SK-N-SH (cell line): ENCODE measurements around the gene ANKRD13B. TPM values are rescaled to one million over a fixed set of nuclear protein-coding genes. Genes with fewer than 3 reads are reported as not detected.

Source experiments
- CTCF ChIA-PET: fragments of 300-600, 350-600 bp; formaldehyde crosslinking; extraction: SDS; loops from one replicate; lab custom pipeline; 2021; lab: Yijun Ruan, JAX
- POLR2A ChIA-PET: fragments of 350-600 bp; sonication (Branson Sonifier 250); formaldehyde crosslinking; extraction: SDS; loops from one replicate; lab custom pipeline; 2020; ENCODE audit warnings: antibody characterized with exemption, inconsistent platforms; lab: Yijun Ruan, JAX
- DNase-seq: peaks from one replicate; pipeline ENCODE4 v3.0.0; 2012
- H2AFZ ChIP-seq: fragments of 200-600 bp; sonication (generic); 2 replicates; pipeline ENCODE4 v1.8.1; 2016; ENCODE audit warnings: antibody characterized with exemption, mild to moderate bottlenecking, low read depth
- H3F3A ChIP-seq: fragments of 200-600 bp; sonication (generic); replicated peaks from 2 replicates; pipeline ENCODE3; 2016; ENCODE audit warnings: antibody characterized with exemption, mild to moderate bottlenecking; ENCODE audit not compliant: insufficient read depth
- H3K27ac ChIP-seq, 2 experiments: fragments of 200-500 bp in 1 of 2; fragments of 200-600 bp in 1 of 2; sonication (Bioruptor generic) in 1 of 2; sonication (generic), shearing (Covaris generic) in 1 of 2; 2 replicates each; pipeline versions ENCODE4 v1.5.1 to v1.6.1; 2014 to 2016; ENCODE audit warnings: low read depth in 2 of 2, inconsistent platforms in 1 of 2, low read length in 1 of 2, mild to moderate bottlenecking in 1 of 2, mixed read lengths in 1 of 2
- H3K27me3 ChIP-seq: fragments of 200-600 bp; sonication (generic), shearing (Covaris generic); 2 replicates; pipeline ENCODE4 v1.6.1; 2016; ENCODE audit warnings: mixed run types; ENCODE audit not compliant: insufficient read depth
- H3K36me3 ChIP-seq, 2 experiments: fragments of 200-500 bp in 1 of 2; fragments of 200-600 bp in 1 of 2; sonication (Bioruptor generic) in 1 of 2; sonication (generic) in 1 of 2; replicated peaks in 1 of 2; 2 replicates each; pipeline versions ENCODE3 to v1.5.1; 2014 to 2016; ENCODE audit warnings: low read length in 1 of 2, mild to moderate bottlenecking in 1 of 2; ENCODE audit not compliant: insufficient read depth in 2 of 2, control insufficient read depth in 1 of 2
- H3K4me1 ChIP-seq, 2 experiments: fragments of 200-500 bp in 1 of 2; fragments of 200-600 bp in 1 of 2; sonication (Bioruptor generic) in 1 of 2; sonication (generic), shearing (Covaris generic) in 1 of 2; 2 replicates each; pipeline versions ENCODE4 v1.5.1 to v1.6.1; 2014 to 2016; ENCODE audit warnings: low read depth in 1 of 2, low read length in 1 of 2, mixed run types in 1 of 2; ENCODE audit not compliant: insufficient read depth in 2 of 2, control insufficient read depth in 1 of 2
- H3K4me2 ChIP-seq: fragments of 200-600 bp; sonication (generic), shearing (Covaris generic); 2 replicates; pipeline ENCODE4 v1.6.1; 2017; ENCODE audit warnings: mixed run types
- H3K4me3 ChIP-seq, 2 experiments: fragments of 200-500 bp in 1 of 2; fragments of 200-600 bp in 1 of 2; sonication (Bioruptor generic) in 1 of 2; sonication (generic), shearing (Covaris generic) in 1 of 2; 2 replicates each; pipeline versions ENCODE4 v1.5.1 to v1.8.1; 2014 to 2016; ENCODE audit warnings: low read depth in 2 of 2, inconsistent platforms in 1 of 2, low read length in 1 of 2, mild to moderate bottlenecking in 1 of 2, mixed read lengths in 1 of 2, moderate library complexity in 1 of 2
- H3K79me2 ChIP-seq: fragments of 200-600 bp; sonication (generic); 2 replicates; pipeline ENCODE4 v1.8.1; 2017; ENCODE audit warnings: mild to moderate bottlenecking; ENCODE audit not compliant: insufficient read depth
- H3K9ac ChIP-seq: fragments of 200-600 bp; sonication (generic); 2 replicates; pipeline ENCODE4 v1.6.1; 2017; ENCODE audit warnings: mixed run types
- H3K9me2 ChIP-seq: fragments of 200-600 bp; sonication (generic); 2 replicates; pipeline ENCODE4 v1.6.1; 2017; ENCODE audit warnings: mixed run types
- H3K9me3 ChIP-seq: fragments of 200-600 bp; sonication (generic); 2 replicates; pipeline ENCODE4 v1.6.1; 2017; ENCODE audit warnings: mixed run types, mild to moderate bottlenecking, moderate library complexity
- H4K20me1 ChIP-seq: fragments of 200-600 bp; sonication (generic); 2 replicates; pipeline ENCODE4 v1.6.1; 2017; ENCODE audit warnings: mild to moderate bottlenecking, mixed run types; ENCODE audit not compliant: insufficient read depth
- CTCF ChIP-seq: fragments of 200-600 bp; sonication (generic); IDR thresholded peaks from 2 replicates; pipeline ENCODE4 v1.6.1; 2017; ENCODE audit warnings: antibody characterized with exemption, mild to moderate bottlenecking, moderate library complexity
- ELF1 ChIP-seq: IDR thresholded peaks from 2 replicates; pipeline ENCODE4 v1.4.0; 2012
- FOSL2 ChIP-seq: IDR thresholded peaks from 2 replicates; pipeline ENCODE4 v1.4.0; 2012; ENCODE audit warnings: low read depth, mild to moderate bottlenecking, moderate library complexity, borderline replicate concordance
- FOXM1 ChIP-seq: IDR thresholded peaks from 2 replicates; pipeline ENCODE4 v1.4.0; 2012; ENCODE audit warnings: low read depth, mild to moderate bottlenecking
- GABPA ChIP-seq: IDR thresholded peaks from 2 replicates; pipeline ENCODE4 v1.4.0; 2012; ENCODE audit warnings: low read depth, mild to moderate bottlenecking
- MAX ChIP-seq: IDR thresholded peaks from 2 replicates; pipeline ENCODE4 v1.4.0; 2012; ENCODE audit warnings: low read depth
- MEF2A ChIP-seq: IDR thresholded peaks from 2 replicates; pipeline ENCODE4 v1.4.0; 2012; ENCODE audit warnings: low read depth, borderline replicate concordance
- NFIC ChIP-seq: IDR thresholded peaks from 2 replicates; pipeline ENCODE4 v1.4.0; 2012; ENCODE audit warnings: borderline replicate concordance
- POLR2AphosphoS5 ChIP-seq: IDR thresholded peaks from 2 replicates; pipeline ENCODE4 v1.6.1; 2012; ENCODE audit warnings: low read depth, low read length
- RCOR1 ChIP-seq: fragments of 150-350 bp; IDR thresholded peaks from 2 replicates; pipeline ENCODE4 v1.6.1; 2017; ENCODE audit warnings: antibody characterized with exemption, low read length
- SMC3 ChIP-seq: IDR thresholded peaks from 2 replicates; pipeline ENCODE4 v1.6.1; 2012; ENCODE audit warnings: low read depth, low read length, improper control_type of control experiment
- TCF12 ChIP-seq: IDR thresholded peaks from 2 replicates; pipeline ENCODE4 v1.4.0; 2012
- TEAD4 ChIP-seq: IDR thresholded peaks from 2 replicates; pipeline ENCODE4 v1.4.0; 2012; ENCODE audit warnings: mild to moderate bottlenecking, borderline replicate concordance; ENCODE audit not compliant: insufficient read depth
- YY1 ChIP-seq: IDR thresholded peaks from 2 replicates; pipeline ENCODE4 v1.4.0; 2012; ENCODE audit warnings: low read depth, mild to moderate bottlenecking
- WGBS: methylation state at CpG from one replicate; pipeline ENCODE4 v1.1.6; 2017; ENCODE audit warnings: low lambda C conversion rate; 5-methylcytosine and 5-hydroxymethylcytosine counted together
- polyA plus RNA-seq, 3 experiments: library from polyadenylated mRNA; depleted of rRNA; stranded (reverse); fragments of >200 nt; gene quantifications; 2 replicates each; pipeline ENCODE4 v1.2.3, GENCODE V29; 2012
- TF ChIP-seq, protein P1 (sequence below): fragments of 150-350 bp; IDR thresholded peaks from 2 replicates; pipeline ENCODE4 v1.6.1; 2017; ENCODE audit warnings: antibody characterized with exemption, low read length, low read depth, borderline replicate concordance
- TF ChIP-seq, protein P2 (sequence below): IDR thresholded peaks from 2 replicates; pipeline ENCODE4 v1.6.1; 2012; ENCODE audit warnings: mild to moderate bottlenecking, low read depth, low read length, moderate library complexity

The ANKRD13B gene
- polyA plus RNA-seq, 1 of the 3 experiments (the other 2 are of a cell fraction) = 16.1 TPM

DNA sequence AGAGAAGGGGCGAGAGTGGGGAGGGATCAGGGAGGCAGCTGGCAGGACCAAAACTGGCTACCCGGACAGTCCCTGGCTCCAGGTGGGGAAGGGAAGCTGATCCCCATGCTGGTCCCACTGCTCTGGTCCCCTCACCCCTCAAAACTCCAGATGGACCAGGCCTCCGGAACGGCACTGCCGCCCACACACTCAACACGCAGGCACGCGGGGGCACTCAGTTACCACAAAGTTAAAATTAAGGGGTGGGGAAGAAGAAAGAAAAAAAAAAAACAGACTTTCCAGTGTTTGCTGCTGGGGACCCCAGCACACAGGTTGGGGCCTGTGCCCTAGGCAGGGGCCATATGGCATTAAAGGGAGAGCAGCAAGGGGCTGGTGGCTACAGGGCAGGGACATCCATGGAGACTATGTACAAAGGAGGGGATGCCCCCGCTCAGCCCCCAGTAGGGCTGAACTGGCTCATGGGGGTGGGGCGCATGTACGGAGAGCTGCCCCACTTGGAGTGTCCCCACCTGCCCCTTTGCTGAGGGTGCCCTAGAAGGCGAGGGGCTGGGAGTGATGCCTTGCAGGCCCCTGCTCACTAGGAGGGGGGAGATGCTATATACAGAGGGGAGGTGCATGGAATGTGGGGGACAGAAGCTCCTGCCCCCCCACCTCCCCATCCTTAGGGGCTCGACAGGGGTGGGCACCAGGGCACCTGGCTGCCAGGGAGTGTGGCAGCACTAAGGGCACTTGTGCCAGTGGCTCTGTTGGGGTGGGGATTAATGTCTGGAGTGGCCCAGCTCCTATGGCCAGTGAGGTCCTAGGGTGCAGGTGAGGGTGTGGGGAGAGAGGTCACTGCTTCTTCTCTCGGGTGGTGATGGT, 18.8 kb upstream of the ANKRD13B start:
- Histone ChIP-seq H3K4me1 (peaks cover 8 to 19% of the 10 kb centered on the region in 2 experiments; a peak in 1 of 4 replicates), H3K9me2 (no peaks in the 10 kb centered on the region), H3K9ac (no peak overlapping the region), H3K4me2 (no peak overlapping the region), H4K20me1 (0 out of 2 replicates have a peak, but pooled peaks cover 4% of the 10 kb centered on the region), H3K79me2 (peaks cover 4% of the 10 kb centered on the region; the same call in 1 of the 2 replicates), H3K36me3 (peaks cover 4 to 61% of the 10 kb centered on the region in 2 experiments), H3K27me3 (no peaks in the 10 kb centered on the region), H2AFZ (no peak overlapping the region), H3K27ac (no peak overlapping the region), H3F3A (no peaks in the 10 kb centered on the region), H3K4me3 (no peak overlapping the region), H3K9me3 (no peaks in the 10 kb centered on the region)
- 94% methylated on average over 11 of the region's 14 CpGs for WGBS
- CTCF ChIA-PET = interaction anchor here (0.5 to 11.6 kb wide), 17 partner anchors 9 to 1431 kb away, joined by 3 to 166 read pairs (median 7); partner anchors contain the start of genes ANKRD13B, CORO6, GIT1 and SSH2
- TF ChIP-seq CTCF (no peak), RCOR1 (no peak), FOSL2 (no peak), SMC3 (no peak), TEAD4 (no peak), YY1 (no peak), NFIC (no peak), ELF1 (no peak), POLR2AphosphoS5 (no peak), MEF2A (no peak), TCF12 (no peak), MAX (no peak), GABPA (no peak), FOXM1 (no peak)
- TF ChIP-seq, protein P1, sequence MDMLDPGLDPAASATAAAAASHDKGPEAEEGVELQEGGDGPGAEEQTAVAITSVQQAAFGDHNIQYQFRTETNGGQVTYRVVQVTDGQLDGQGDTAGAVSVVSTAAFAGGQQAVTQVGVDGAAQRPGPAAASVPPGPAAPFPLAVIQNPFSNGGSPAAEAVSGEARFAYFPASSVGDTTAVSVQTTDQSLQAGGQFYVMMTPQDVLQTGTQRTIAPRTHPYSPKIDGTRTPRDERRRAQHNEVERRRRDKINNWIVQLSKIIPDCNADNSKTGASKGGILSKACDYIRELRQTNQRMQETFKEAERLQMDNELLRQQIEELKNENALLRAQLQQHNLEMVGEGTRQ = no peak
- TF ChIP-seq, protein P2, sequence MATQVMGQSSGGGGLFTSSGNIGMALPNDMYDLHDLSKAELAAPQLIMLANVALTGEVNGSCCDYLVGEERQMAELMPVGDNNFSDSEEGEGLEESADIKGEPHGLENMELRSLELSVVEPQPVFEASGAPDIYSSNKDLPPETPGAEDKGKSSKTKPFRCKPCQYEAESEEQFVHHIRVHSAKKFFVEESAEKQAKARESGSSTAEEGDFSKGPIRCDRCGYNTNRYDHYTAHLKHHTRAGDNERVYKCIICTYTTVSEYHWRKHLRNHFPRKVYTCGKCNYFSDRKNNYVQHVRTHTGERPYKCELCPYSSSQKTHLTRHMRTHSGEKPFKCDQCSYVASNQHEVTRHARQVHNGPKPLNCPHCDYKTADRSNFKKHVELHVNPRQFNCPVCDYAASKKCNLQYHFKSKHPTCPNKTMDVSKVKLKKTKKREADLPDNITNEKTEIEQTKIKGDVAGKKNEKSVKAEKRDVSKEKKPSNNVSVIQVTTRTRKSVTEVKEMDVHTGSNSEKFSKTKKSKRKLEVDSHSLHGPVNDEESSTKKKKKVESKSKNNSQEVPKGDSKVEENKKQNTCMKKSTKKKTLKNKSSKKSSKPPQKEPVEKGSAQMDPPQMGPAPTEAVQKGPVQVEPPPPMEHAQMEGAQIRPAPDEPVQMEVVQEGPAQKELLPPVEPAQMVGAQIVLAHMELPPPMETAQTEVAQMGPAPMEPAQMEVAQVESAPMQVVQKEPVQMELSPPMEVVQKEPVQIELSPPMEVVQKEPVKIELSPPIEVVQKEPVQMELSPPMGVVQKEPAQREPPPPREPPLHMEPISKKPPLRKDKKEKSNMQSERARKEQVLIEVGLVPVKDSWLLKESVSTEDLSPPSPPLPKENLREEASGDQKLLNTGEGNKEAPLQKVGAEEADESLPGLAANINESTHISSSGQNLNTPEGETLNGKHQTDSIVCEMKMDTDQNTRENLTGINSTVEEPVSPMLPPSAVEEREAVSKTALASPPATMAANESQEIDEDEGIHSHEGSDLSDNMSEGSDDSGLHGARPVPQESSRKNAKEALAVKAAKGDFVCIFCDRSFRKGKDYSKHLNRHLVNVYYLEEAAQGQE = no peak
- POLR2A ChIA-PET = interaction anchor here (0.9 to 1.3 kb wide), 2 partner anchors 14 to 18 kb away, joined by 3 read pairs; no protein-coding TSS in a partner anchor
- no peak for DNase-seq
